Right lobe of liver (tissue), 6 donors: ENCODE data around the gene ZNF778. TPM values are rescaled to one million over a fixed set of nuclear protein-coding genes. Genes with fewer than 3 reads are reported as not detected.
A peak's percentile ranks its signal among the peaks of the same experiment; 100 is the strongest.
"Not testable (repeated sequence)": the region's sequence is repeated elsewhere in the genome, so short reads cannot be mapped to it uniquely, and the experiment has no call there.

Source experiments
- ATAC-seq, 4 donors: fragments of 200-7000 bp; cut with Tn5 transposase; one replicate each; pipeline ENCODE4 v1.9.1; 2020; ENCODE audit warnings: mild to moderate bottlenecking in 4 of 4, moderate library complexity in 4 of 4
- DNase-seq, 3 donors: peaks; one replicate each; pipeline ENCODE4 v3.0.0-alpha.2; 2020
- H3K27ac ChIP-seq, 3 donors: fragments of 200-600 bp; one replicate each; pipeline ENCODE4 v1.8.0; 2022
- H3K27me3 ChIP-seq, 2 donors: fragments of 200-600 bp; one replicate each; pipeline ENCODE4 v1.8.0; 2022
- H3K36me3 ChIP-seq, 4 donors: fragments of 200-600 bp; sonication (generic) in 1 of 4; one replicate each; pipeline versions ENCODE4 v1.5.1 to v1.8.0; 2017 to 2022; ENCODE audit warnings: control low read depth in 1 of 4
- H3K4me1 ChIP-seq, 4 donors: fragments of 200-600 bp; sonication (generic) in 1 of 4; one replicate each; pipeline versions ENCODE4 v1.5.1 to v1.8.0; 2017 to 2022; ENCODE audit warnings: control low read depth in 1 of 4
- H3K4me3 ChIP-seq, 3 donors: fragments of 200-600 bp; one replicate each; pipeline ENCODE4 v1.8.0; 2022
- H3K9me3 ChIP-seq, 4 donors: fragments of 200-600 bp; sonication (generic) in 1 of 4; one replicate each; pipeline versions ENCODE4 v1.5.1 to v1.8.0; 2017 to 2022; ENCODE audit warnings: control low read depth in 1 of 4
- CTCF ChIP-seq, 4 donors: fragments of 200-600 bp in 3 of 4; fragments of 450-650 bp in 1 of 4; IDR thresholded peaks; one replicate each; pipeline versions ENCODE4 v1.5.1 to v1.8.0; 2016 to 2022; ENCODE audit warnings: antibody characterized with exemption in 4 of 4, mild to moderate bottlenecking in 2 of 4
- POLR2A ChIP-seq: fragments of 450-650 bp; IDR thresholded peaks from one replicate; pipeline ENCODE4 v1.6.1; 2017; ENCODE audit warnings: antibody characterized with exemption, mild to moderate bottlenecking
- WGBS: methylation state at CpG from one replicate; pipeline ENCODE4 v1.1.6; 2018; ENCODE audit warnings: low coverage, low lambda C conversion rate; ENCODE audit not compliant: insufficient coverage; ENCODE audit errors: missing lambda C conversion rate; 5-methylcytosine and 5-hydroxymethylcytosine counted together
- intact Hi-C, 2 donors: fragments of 100-400 bp; cut with DNase I; formaldehyde crosslinking; loops; one replicate each; pipeline versions ENCODE4 v1.11.2 to v1.14.1; 2022
- total RNA-seq, 6 experiments: library from RNA; depleted of rRNA in 2 of 6; stranded (reverse); fragments of >200 nt in 2 of 6; fragmentation: NEBNext Ultra II Directional in 3 of 6; extraction: Animal tissue kit (Norgen Biotek cat#: 25700) in 3 of 6; gene quantifications; one replicate each; pipeline versions ENCODE4 v1.1.0 to v1.2.4, GENCODE V29; 2016 to 2023
- donor health status: DM: no; HTN: yes; CAD: no.
- donor health status: DM: no; HTN: no; CAD: no.
- donor health status: DM: no; HTN: no; CAD: no.
- donor health status: DM: no; HTN: yes; CAD: no.
- donor health status: DM: no; HTN: yes; CAD: no.

ZNF778 gene
- total RNA-seq, 6 experiments from 2014 or later, result 2.3 to 11.2 (median 3.1) TPM

GRCh38 chr16:89241187-89242007 is 23.9 kb downstream of the ZNF778 start:
- peak; percentile 75 to 85 (median 78) for ATAC-seq
- no peaks in the 10 kb centered on the region for H3K27me3 ChIP-seq
- DNase-seq, result peak; percentile 67 to 76 (median 73)
- H3K27ac ChIP-seq, result peak overlapping the region; percentile 93 to 95 (median 95)
- 8% methylated on average over 24 of the region's 39 CpGs for WGBS
- intact Hi-C loops, result no loop called here
- peaks cover 0 to 5% (median 0%) of the 10 kb centered on the region in 4 donors for H3K4me1 ChIP-seq
- peak overlapping the region; percentile 70 to 90 (median 83) for H3K4me3 ChIP-seq
- H3K9me3 ChIP-seq, result no peaks in the 10 kb centered on the region
- no peaks in the 10 kb centered on the region for H3K36me3 ChIP-seq
- TF ChIP-seq POLR2A (peak; percentile 82), CTCF (IDR thresholded peaks at IDR 0.05) (no peak)

- TF ChIP-seq CTCF (IDR thresholded peaks at IDR 0.05) (no peak), POLR2A (no peak)
- no peak overlapping the region for H3K4me3 ChIP-seq
- 31% methylated on average over 5 of the region's 12 CpGs for WGBS
- H3K27me3 ChIP-seq, result no peaks in the 10 kb centered on the region
- H3K4me1 ChIP-seq, result peaks cover 0 to 10% (median 0%) of the 10 kb centered on the region in 4 donors
- intact Hi-C loops, result no loop called here
- ATAC-seq (no peak), DNase-seq (no peak)
- no peak overlapping the region for H3K27ac ChIP-seq
- no peaks in the 10 kb centered on the region for H3K36me3 ChIP-seq
- no peaks in the 10 kb centered on the region for H3K9me3 ChIP-seq
These were observed 25.3 kb downstream of the ZNF778 start for GRCh38 chr16:89242795-89243200.

- no peak overlapping the region for H3K27ac ChIP-seq
- intact Hi-C loops, result no loop called here
- TF ChIP-seq POLR2A (no peak), CTCF (IDR thresholded peaks at IDR 0.05) (no peak)
- WGBS, result 70% methylated on average over 5 of the region's 5 CpGs
- DNase-seq (no peak), ATAC-seq (no peak)
- H3K4me1 ChIP-seq, result peaks cover 0 to 10% (median 0%) of the 10 kb centered on the region in 4 donors
- H3K36me3 ChIP-seq, result no peaks in the 10 kb centered on the region
- no peaks in the 10 kb centered on the region for H3K27me3 ChIP-seq
- no peak overlapping the region for H3K4me3 ChIP-seq
- no peaks in the 10 kb centered on the region for H3K9me3 ChIP-seq
These were observed 26.2 kb downstream of the ZNF778 start for GRCh38 chr16:89243664-89244063.

GRCh38 chr16:89244264-89244663 is 26.8 kb downstream of the ZNF778 start:
- H3K36me3 ChIP-seq, DNase-seq, H3K27me3 ChIP-seq, intact Hi-C loops, ATAC-seq, H3K4me3 ChIP-seq, H3K27ac ChIP-seq, H3K9me3 ChIP-seq: not testable (repeated sequence)
- H3K4me1 ChIP-seq, result peaks cover 0 to 10% (median 0%) of the 10 kb centered on the region in 4 donors
- 27% methylated on average over 10 of the region's 13 CpGs for WGBS

- Histone ChIP-seq H3K4me3 (no peak overlapping the region), H3K36me3 (no peaks in the 10 kb centered on the region), H3K27me3 (no peaks in the 10 kb centered on the region), H3K9me3 (no peaks in the 10 kb centered on the region), H3K27ac (no peak overlapping the region), H3K4me1 (peaks cover 0 to 10% (median 0%) of the 10 kb centered on the region in 4 donors)
- no peak for ATAC-seq
- DNase-seq, result no peak
- TF ChIP-seq POLR2A (no peak), CTCF (IDR thresholded peaks at IDR 0.05) (no peak)
- WGBS, result 48% methylated on average over 5 of the region's 12 CpGs
- intact Hi-C loops, result no loop called here
These were observed 27.3 kb downstream of the ZNF778 start for GRCh38 chr16:89244754-89245153.
